ENCODE measurements around the gene GBE1. TPM values are rescaled to one million over a fixed set of nuclear protein-coding genes. Genes with fewer than 3 reads are reported as not detected.

The GBE1 gene
- total RNA-seq, 1 experiment from 2014 or later = 9.2 TPM

GRCh38 chr3:81503026-81503425 is 258.4 kb downstream of the GBE1 start:
- POLR2A ChIA-PET = no interaction called here
- ATAC-seq (no peak), DNase-seq (ENCODE audit: low spot score) (no peak)
- Mint-ChIP-seq H3K9me3 (peaks cover 13% of the 10 kb centered on the region), H3K36me3 (no peaks in the 10 kb centered on the region; the same call in 1 of the 2 replicates), H3K27ac (no peak overlapping the region), H3K27me3 (ENCODE audit: low read depth) (no peaks in the 10 kb centered on the region), H3K4me1 (no peaks in the 10 kb centered on the region), H3K4me3 (no peak overlapping the region)
- TF ChIP-seq IRF1 (CRISPR knock-in tag; IDR thresholded peaks at IDR 0.05) (no peak), ZNF671 (CRISPR knock-in tag; IDR thresholded peaks at IDR 0.05) (no peak), HMGA2 (CRISPR knock-in tag; IDR thresholded peaks at IDR 0.05) (no peak), ZNF532 (CRISPR knock-in tag; IDR thresholded peaks at IDR 0.05; ENCODE audit: borderline replicate concordance) (no peak), NR3C1 (CRISPR knock-in tag; conservative IDR thresholded peaks at IDR 0.05; ENCODE audit: low read depth) (no peak), KAT7 (CRISPR knock-in tag; IDR thresholded peaks at IDR 0.05; ENCODE audit: borderline replicate concordance) (no peak), SMAD4 (CRISPR knock-in tag; IDR thresholded peaks at IDR 0.05) (no peak), AR (CRISPR knock-in tag; IDR thresholded peaks at IDR 0.05) (no peak), STAT6 (CRISPR knock-in tag; conservative IDR thresholded peaks at IDR 0.05; ENCODE audit: low read depth) (no peak), PREB (CRISPR knock-in tag; IDR thresholded peaks at IDR 0.05; ENCODE audit: borderline replicate concordance) (no peak), ZNF281 (CRISPR knock-in tag; IDR thresholded peaks at IDR 0.05) (no peak), JAZF1 (CRISPR knock-in tag; IDR thresholded peaks at IDR 0.05) (no peak), ELF4 (CRISPR knock-in tag; IDR thresholded peaks at IDR 0.05; ENCODE audit: low read depth) (no peak), NR2C2 (CRISPR knock-in tag; IDR thresholded peaks at IDR 0.05) (no peak), NFATC4 (CRISPR knock-in tag; IDR thresholded peaks at IDR 0.05) (no peak), USF1 (CRISPR knock-in tag; IDR thresholded peaks at IDR 0.05) (no peak), ATF2 (CRISPR knock-in tag; IDR thresholded peaks at IDR 0.05; ENCODE audit: borderline replicate concordance, low read depth) (no peak), GTF2I (CRISPR knock-in tag; conservative IDR thresholded peaks at IDR 0.05) (no peak), ZNF317 (CRISPR knock-in tag; IDR thresholded peaks at IDR 0.05; ENCODE audit: borderline replicate concordance, low read depth) (no peak)
- CTCF ChIA-PET = no interaction called here
